H4 (cell line): ENCODE results near the gene NKPD1. TPM values are rescaled to one million over a fixed set of nuclear protein-coding genes. Genes with fewer than 3 reads are reported as not detected.
A peak's percentile ranks its signal among the peaks of the same experiment; 100 is the strongest.

Experiments used
- DNase-seq: peaks from one replicate; pipeline ENCODE4 v3.0.0-alpha.2; 2015; ENCODE audit warnings: low spot score
- total RNA-seq: library from RNA; depleted of rRNA; stranded (reverse); fragments of >200 nt; shearing (Covaris generic); gene quantifications from 2 replicates; pipeline ENCODE4 v1.2.3, GENCODE V29; 2014

Gene NKPD1
- total RNA-seq, 1 experiment from 2014 or later = 0.19 TPM

GRCh38 chr19:45156011-45156630, 4.7 kb downstream of the NKPD1 start:
- no peak for DNase-seq

- DNase-seq = peak; percentile 70
Measured at GRCh38 chr19:45154064-45154827, 6.5 kb downstream of the NKPD1 start.

GRCh38 chr19:45153339-45154063, 7.3 kb downstream of the NKPD1 start:
- no peak for DNase-seq

- no peak for DNase-seq
Measured at GRCh38 chr19:45152504-45153338, 8.1 kb downstream of the NKPD1 start.

- DNase-seq = no peak
Measured at GRCh38 chr19:45151821-45152503, 8.8 kb downstream of the NKPD1 start.

- no peak for DNase-seq
Measured at GRCh38 chr19:45151320-45151719, 9.5 kb downstream of the NKPD1 start.

GRCh38 chr19:45150751-45151281, 10.0 kb downstream of the NKPD1 start:
- no peak for DNase-seq

GRCh38 chr19:45150180-45150579, 10.6 kb downstream of the NKPD1 start:
- DNase-seq = no peak

- DNase-seq = no peak
Measured at GRCh38 chr19:45149129-45149528, 11.7 kb downstream of the NKPD1 start.

GRCh38 chr19:45147835-45148676, 12.7 kb downstream of the NKPD1 start:
- DNase-seq = no peak

GRCh38 chr19:45146741-45147205, 14.0 kb downstream of the NKPD1 start:
- DNase-seq = no peak

- no peak for DNase-seq
Measured at GRCh38 chr19:45146251-45146650, 14.5 kb downstream of the NKPD1 start.

- DNase-seq = no peak
Measured at GRCh38 chr19:45145270-45146189, 15.3 kb downstream of the NKPD1 start.

- DNase-seq = no peak
Measured at GRCh38 chr19:45144431-45145269, 16.1 kb downstream of the NKPD1 start.

- DNase-seq = no peak
Measured at GRCh38 chr19:45142726-45143110, 18.1 kb downstream of the NKPD1 start.

GRCh38 chr19:45142016-45142725, 18.6 kb downstream of the NKPD1 start:
- no peak for DNase-seq

GRCh38 chr19:45141203-45141900, 19.4 kb downstream of the NKPD1 start:
- DNase-seq = no peak
